Uterus (tissue), 2 donors: Measurements from ENCODE around the gene GRAMD2B.

Experiments
- CTCF ChIP-seq, 4 experiments: fragments of 200-600 bp in 2 of 4; fragments of 450-650 bp in 2 of 4; sonication (generic) in 2 of 4; IDR thresholded peaks; one replicate each; pipeline ENCODE4 v1.5.1; 2016 to 2019; ENCODE audit warnings: antibody characterized with exemption in 4 of 4, mild to moderate bottlenecking in 2 of 4, moderate library complexity in 1 of 4
- POLR2A ChIP-seq, 2 donors: fragments of 450-650 bp; IDR thresholded peaks; one replicate each; pipeline ENCODE4 v1.6.1; 2016; ENCODE audit warnings: antibody characterized with exemption in 2 of 2, mild to moderate bottlenecking in 1 of 2, moderate library complexity in 1 of 2

DNA sequence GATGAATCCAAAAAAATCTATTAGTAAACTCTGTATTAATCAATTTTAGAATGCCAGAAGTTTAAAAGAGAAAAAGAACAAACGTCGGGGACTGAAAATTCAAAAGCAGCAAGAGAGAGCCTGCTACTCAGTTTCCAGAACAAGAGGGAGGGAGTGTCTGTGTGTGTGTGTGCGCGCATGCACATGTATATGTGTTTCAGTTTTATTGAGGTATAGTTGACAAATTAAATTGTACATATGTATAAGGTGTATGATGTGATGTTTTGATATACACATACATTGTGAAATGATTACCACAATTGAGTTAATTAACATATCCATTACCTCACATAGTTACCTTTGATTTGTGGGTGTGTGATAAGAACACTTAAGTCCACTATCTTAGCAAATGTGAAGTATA, 27.6 kb upstream of the GRAMD2B start:
- TF ChIP-seq POLR2A (IDR thresholded peaks at IDR 0.05), result no peak
- TF ChIP-seq CTCF (IDR thresholded peaks at IDR 0.05), result no peak
